Upper lobe of left lung (tissue), 4 donors: ENCODE results near the gene CIITA.

Experiments used
- POLR2A ChIP-seq, 4 donors: fragments of 450-650 bp; IDR thresholded peaks; one replicate each; pipeline ENCODE4 v1.5.1; 2016 to 2017; ENCODE audit warnings: antibody characterized with exemption in 4 of 4, mild to moderate bottlenecking in 2 of 4
- TF ChIP-seq, protein P1 (sequence below), 6 experiments: fragments of 450-650 bp in 4 of 6; fragments of 200-600 bp in 2 of 6; sonication (generic) in 2 of 6; IDR thresholded peaks; one replicate each; pipeline ENCODE4 v1.5.1; 2016 to 2019; ENCODE audit warnings: antibody characterized with exemption in 6 of 6

- TF ChIP-seq, protein P1, sequence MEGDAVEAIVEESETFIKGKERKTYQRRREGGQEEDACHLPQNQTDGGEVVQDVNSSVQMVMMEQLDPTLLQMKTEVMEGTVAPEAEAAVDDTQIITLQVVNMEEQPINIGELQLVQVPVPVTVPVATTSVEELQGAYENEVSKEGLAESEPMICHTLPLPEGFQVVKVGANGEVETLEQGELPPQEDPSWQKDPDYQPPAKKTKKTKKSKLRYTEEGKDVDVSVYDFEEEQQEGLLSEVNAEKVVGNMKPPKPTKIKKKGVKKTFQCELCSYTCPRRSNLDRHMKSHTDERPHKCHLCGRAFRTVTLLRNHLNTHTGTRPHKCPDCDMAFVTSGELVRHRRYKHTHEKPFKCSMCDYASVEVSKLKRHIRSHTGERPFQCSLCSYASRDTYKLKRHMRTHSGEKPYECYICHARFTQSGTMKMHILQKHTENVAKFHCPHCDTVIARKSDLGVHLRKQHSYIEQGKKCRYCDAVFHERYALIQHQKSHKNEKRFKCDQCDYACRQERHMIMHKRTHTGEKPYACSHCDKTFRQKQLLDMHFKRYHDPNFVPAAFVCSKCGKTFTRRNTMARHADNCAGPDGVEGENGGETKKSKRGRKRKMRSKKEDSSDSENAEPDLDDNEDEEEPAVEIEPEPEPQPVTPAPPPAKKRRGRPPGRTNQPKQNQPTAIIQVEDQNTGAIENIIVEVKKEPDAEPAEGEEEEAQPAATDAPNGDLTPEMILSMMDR (IDR thresholded peaks at IDR 0.05), result no peak
- TF ChIP-seq POLR2A (IDR thresholded peaks at IDR 0.05), result no peak
Measured at GRCh38 chr16:10965440-10966061, 88.5 kb downstream of the CIITA start.
